ENCODE measurements around the gene CHAD. TPM values are rescaled to one million over a fixed set of nuclear protein-coding genes. Genes with fewer than 3 reads are reported as not detected.

CHAD gene
- polyA plus RNA-seq, 1 donor (not counting 4 experiments of a cell fraction or from before 2014, with no cell fraction given) = not detected

DNA sequence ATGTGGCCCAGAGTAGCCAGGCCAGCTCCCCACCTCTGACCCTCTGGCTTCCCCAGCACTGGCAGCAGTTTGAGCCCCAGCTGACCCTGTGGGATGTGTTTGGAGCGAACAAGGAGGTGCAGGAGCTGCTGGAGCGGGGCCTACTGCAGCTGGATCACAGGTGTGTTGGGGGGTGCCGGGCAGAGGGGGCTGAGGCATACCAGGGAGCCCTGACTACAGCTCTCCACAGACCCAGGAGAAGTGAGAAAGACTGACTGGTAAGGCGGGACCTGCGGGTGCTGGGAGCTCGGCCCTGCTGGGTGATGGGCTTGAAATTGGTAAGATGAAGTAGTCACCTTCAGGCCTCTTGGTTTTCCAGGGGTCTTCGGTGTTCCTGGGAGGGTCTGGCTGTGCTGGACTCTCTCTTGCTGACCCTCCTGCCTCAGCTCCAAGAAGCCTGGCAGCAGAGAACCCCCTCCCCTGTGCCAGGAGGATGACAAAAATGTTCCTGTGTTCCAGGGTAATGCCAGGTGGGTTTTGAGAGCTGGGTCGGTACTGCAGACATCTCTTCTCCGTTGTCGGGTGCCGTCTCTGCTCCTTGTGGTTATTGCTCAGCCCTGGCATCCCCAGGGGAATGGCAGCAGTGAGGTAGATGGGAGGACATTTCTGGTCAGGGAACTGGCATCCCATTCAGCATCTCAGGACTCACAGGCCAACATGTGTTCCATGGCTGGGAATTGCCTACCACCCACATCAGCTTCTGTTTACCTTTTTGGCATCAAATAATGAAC is 15.9 kb upstream of the CHAD start:
- TF ChIP-seq, protein P1, sequence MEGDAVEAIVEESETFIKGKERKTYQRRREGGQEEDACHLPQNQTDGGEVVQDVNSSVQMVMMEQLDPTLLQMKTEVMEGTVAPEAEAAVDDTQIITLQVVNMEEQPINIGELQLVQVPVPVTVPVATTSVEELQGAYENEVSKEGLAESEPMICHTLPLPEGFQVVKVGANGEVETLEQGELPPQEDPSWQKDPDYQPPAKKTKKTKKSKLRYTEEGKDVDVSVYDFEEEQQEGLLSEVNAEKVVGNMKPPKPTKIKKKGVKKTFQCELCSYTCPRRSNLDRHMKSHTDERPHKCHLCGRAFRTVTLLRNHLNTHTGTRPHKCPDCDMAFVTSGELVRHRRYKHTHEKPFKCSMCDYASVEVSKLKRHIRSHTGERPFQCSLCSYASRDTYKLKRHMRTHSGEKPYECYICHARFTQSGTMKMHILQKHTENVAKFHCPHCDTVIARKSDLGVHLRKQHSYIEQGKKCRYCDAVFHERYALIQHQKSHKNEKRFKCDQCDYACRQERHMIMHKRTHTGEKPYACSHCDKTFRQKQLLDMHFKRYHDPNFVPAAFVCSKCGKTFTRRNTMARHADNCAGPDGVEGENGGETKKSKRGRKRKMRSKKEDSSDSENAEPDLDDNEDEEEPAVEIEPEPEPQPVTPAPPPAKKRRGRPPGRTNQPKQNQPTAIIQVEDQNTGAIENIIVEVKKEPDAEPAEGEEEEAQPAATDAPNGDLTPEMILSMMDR (optimal IDR thresholded peaks at IDR 0.05 in 1 of 3, IDR thresholded peaks at IDR 0.05 in 1 of 3, conservative IDR thresholded peaks at IDR 0.05 in 1 of 3; ENCODE audit: extremely low read depth in 1 of 3, insufficient read depth in 2 of 3, low read length in 3 of 3) = no peak
- TF ChIP-seq EZH2 (IDR thresholded peaks at IDR 0.05; ENCODE audit: low read length) = no peak
- Histone ChIP-seq H3K9me3 (ENCODE audit: control insufficient read depth, low read depth, low read length) (no peaks in the 10 kb centered on the region), H3K4me2 (ENCODE audit: control insufficient read depth, extremely low read depth, insufficient read depth, low read depth, low read length) (no peak overlapping the region), H3K9ac (ENCODE audit: control insufficient read depth, extremely low read depth, insufficient read depth, low read length) (no peak overlapping the region), H3K27ac (ENCODE audit: control insufficient read depth, insufficient read depth, low read length) (no peak overlapping the region), H3K4me1 (ENCODE audit: control insufficient read depth, extremely low read depth, insufficient read depth, low read length) (peaks cover 40% of the 10 kb centered on the region), H3K9me1 (ENCODE audit: control insufficient read depth, extremely low read depth, insufficient read depth, low read length) (no peaks in the 10 kb centered on the region), H3K27me3 (ENCODE audit: control insufficient read depth, extremely low read depth, insufficient read depth, low read length) (no peaks in the 10 kb centered on the region), H2AFZ (ENCODE audit: control insufficient read depth, low read length) (no peak overlapping the region), H3K4me3 (ENCODE audit: control insufficient read depth in 2 of 3, extremely low read depth in 1 of 3, insufficient read depth in 2 of 3, low read depth in 1 of 3, low read length in 3 of 3) (no peak overlapping the region), H3K79me2 (ENCODE audit: control insufficient read depth, insufficient read depth, low read length) (peaks cover 9% of the 10 kb centered on the region), H4K20me1 (ENCODE audit: control insufficient read depth, extremely low read depth, insufficient read depth, low read length) (no peaks in the 10 kb centered on the region), H3K36me3 (ENCODE audit: control insufficient read depth in 2 of 2, extremely low read depth in 1 of 2, insufficient read depth in 2 of 2, low read length in 2 of 2) (peaks cover 6 to 26% of the 10 kb centered on the region in 2 experiments)
- no peak for FAIRE-seq
- DNase-seq (ENCODE audit: low read depth, low spot score) = no peak
- dilution Hi-C loops (cut with MboI; ENCODE audit: extremely low pct_ligation_motif_present, low sequenced_read_pairs) = no loop called here

DNA sequence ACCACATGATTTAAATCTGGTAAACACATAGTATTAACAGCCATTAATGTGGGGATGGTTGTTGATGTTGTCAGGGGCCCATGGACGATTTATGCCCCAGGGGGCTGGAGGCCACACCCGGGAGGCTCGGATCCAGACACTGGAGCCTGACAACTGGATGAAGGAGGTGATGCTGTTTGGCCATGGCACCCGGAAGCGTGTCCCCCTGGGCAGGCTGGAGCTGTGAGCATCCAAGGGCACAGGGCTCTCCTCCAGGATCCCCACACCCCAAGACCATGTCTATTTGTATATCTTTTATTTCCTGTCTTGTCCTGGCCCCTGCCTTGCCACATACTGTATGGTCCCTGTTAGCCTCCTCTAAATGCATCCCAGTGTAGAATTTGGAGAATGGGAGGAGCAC is 14.6 kb upstream of the CHAD start:
- peaks cover 6 to 26% of the 10 kb centered on the region in 2 experiments for H3K36me3 ChIP-seq (ENCODE audit: control insufficient read depth in 2 of 2, extremely low read depth in 1 of 2, insufficient read depth in 2 of 2, low read length in 2 of 2)
- no peak for DNase-seq (ENCODE audit: low read depth, low spot score)
- no peak for TF ChIP-seq EZH2 (IDR thresholded peaks at IDR 0.05; ENCODE audit: low read length)
- TF ChIP-seq, protein P1 (optimal IDR thresholded peaks at IDR 0.05 in 1 of 3, IDR thresholded peaks at IDR 0.05 in 1 of 3, conservative IDR thresholded peaks at IDR 0.05 in 1 of 3; ENCODE audit: extremely low read depth in 1 of 3, insufficient read depth in 2 of 3, low read length in 3 of 3) = no peak

More for the DNA sequence above, 14.6 kb upstream of the CHAD start:
- Histone ChIP-seq H3K4me3 (ENCODE audit: control insufficient read depth in 2 of 3, extremely low read depth in 1 of 3, insufficient read depth in 2 of 3, low read depth in 1 of 3, low read length in 3 of 3) (no peak overlapping the region), H3K79me2 (ENCODE audit: control insufficient read depth, insufficient read depth, low read length) (peaks cover 16% of the 10 kb centered on the region), H3K27me3 (ENCODE audit: control insufficient read depth, extremely low read depth, insufficient read depth, low read length) (no peaks in the 10 kb centered on the region), H3K27ac (ENCODE audit: control insufficient read depth, insufficient read depth, low read length) (no peak overlapping the region), H2AFZ (ENCODE audit: control insufficient read depth, low read length) (no peak overlapping the region), H4K20me1 (ENCODE audit: control insufficient read depth, extremely low read depth, insufficient read depth, low read length) (no peaks in the 10 kb centered on the region), H3K9me1 (ENCODE audit: control insufficient read depth, extremely low read depth, insufficient read depth, low read length) (no peaks in the 10 kb centered on the region), H3K9me3 (ENCODE audit: control insufficient read depth, low read depth, low read length) (no peaks in the 10 kb centered on the region), H3K4me1 (ENCODE audit: control insufficient read depth, extremely low read depth, insufficient read depth, low read length) (peaks cover 40% of the 10 kb centered on the region), H3K9ac (ENCODE audit: control insufficient read depth, extremely low read depth, insufficient read depth, low read length) (no peak overlapping the region), H3K4me2 (ENCODE audit: control insufficient read depth, extremely low read depth, insufficient read depth, low read depth, low read length) (no peak overlapping the region)
- dilution Hi-C loops (cut with MboI; ENCODE audit: extremely low pct_ligation_motif_present, low sequenced_read_pairs) = no loop called here
- no peak for FAIRE-seq

Measured in keratinocyte (primary cell).